ENCODE measurements around the gene GRIK1. TPM values are rescaled to one million over a fixed set of nuclear protein-coding genes. Genes with fewer than 3 reads are reported as not detected.
A peak's percentile ranks its signal among the peaks of the same experiment; 100 is the strongest.

The GRIK1 gene
- total RNA-seq, 1 donor from 2014 or later, result 0.39 TPM

DNA sequence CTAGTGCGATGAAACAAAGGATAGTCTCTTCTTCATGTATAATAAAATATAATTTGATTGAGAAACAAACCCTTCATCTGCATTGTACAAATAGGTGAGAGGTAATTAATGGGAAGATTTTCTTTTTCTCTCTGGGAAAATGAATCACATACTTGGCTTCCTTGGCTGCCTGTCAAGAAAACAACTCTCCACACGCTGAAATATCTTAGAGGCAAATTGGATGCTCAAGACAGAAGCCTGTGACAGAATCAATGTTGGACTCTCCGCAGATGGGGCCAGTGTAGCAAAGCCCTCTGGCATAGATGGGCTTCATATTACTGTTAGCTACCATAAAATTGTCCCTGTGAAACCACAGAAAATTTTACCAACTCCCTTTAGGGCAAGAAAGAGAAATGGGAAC is 186.6 kb downstream of the GRIK1 start:
- Mint-ChIP-seq H3K27me3 (ENCODE audit: unreplicated experiment) (no peaks in the 10 kb centered on the region), H3K4me3 (ENCODE audit: unreplicated experiment) (no peak overlapping the region), H3K9me3 (ENCODE audit: unreplicated experiment) (no peaks in the 10 kb centered on the region), H3K27ac (ENCODE audit: unreplicated experiment) (no peak overlapping the region), H3K4me1 (ENCODE audit: low read depth, unreplicated experiment) (peaks cover 13% of the 10 kb centered on the region), H3K36me3 (ENCODE audit: unreplicated experiment) (no peaks in the 10 kb centered on the region)
- TF ChIP-seq, protein P1, sequence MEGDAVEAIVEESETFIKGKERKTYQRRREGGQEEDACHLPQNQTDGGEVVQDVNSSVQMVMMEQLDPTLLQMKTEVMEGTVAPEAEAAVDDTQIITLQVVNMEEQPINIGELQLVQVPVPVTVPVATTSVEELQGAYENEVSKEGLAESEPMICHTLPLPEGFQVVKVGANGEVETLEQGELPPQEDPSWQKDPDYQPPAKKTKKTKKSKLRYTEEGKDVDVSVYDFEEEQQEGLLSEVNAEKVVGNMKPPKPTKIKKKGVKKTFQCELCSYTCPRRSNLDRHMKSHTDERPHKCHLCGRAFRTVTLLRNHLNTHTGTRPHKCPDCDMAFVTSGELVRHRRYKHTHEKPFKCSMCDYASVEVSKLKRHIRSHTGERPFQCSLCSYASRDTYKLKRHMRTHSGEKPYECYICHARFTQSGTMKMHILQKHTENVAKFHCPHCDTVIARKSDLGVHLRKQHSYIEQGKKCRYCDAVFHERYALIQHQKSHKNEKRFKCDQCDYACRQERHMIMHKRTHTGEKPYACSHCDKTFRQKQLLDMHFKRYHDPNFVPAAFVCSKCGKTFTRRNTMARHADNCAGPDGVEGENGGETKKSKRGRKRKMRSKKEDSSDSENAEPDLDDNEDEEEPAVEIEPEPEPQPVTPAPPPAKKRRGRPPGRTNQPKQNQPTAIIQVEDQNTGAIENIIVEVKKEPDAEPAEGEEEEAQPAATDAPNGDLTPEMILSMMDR (IDR thresholded peaks at IDR 0.05; ENCODE audit: partially characterized antibody, unreplicated experiment), result no peak
- DNase-seq, result no peak

DNA sequence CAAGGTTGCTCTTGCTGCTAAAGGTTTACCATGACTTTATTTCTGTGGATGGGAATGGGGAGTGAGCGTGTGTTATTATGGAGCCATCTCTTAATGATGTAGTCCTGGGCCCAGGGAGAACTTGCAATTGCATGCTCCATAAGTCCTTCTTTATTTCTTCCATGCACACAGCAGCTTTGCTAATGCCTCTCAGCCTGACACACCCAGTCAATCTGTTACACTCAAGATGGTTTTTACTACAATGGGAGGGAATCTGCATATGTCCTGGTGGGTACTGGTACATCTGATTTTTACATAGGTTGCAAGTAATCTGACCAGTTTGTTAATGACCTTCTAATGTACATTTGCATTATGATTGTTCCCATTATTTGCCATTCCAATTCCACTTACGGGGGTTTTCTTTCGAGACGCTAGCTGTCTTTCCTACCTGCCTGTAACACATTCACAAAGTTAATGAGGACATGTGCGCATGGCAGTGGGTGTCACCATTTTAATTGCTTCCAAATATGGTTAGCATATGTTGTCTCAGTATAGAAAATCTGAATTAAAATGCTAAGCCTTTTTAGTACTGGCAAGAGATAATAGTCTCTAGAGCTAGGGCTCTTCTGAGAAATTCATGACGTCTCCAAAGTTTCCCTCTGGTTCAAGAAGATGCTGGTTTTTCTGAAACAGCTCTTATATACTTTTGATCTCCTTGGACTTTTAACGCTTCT is 188.2 kb downstream of the GRIK1 start:
- Mint-ChIP-seq H3K4me1 (ENCODE audit: low read depth, unreplicated experiment) (peaks cover 13% of the 10 kb centered on the region), H3K27me3 (ENCODE audit: unreplicated experiment) (no peaks in the 10 kb centered on the region), H3K27ac (ENCODE audit: unreplicated experiment) (peak overlapping the region; percentile 53), H3K36me3 (ENCODE audit: unreplicated experiment) (no peaks in the 10 kb centered on the region), H3K9me3 (ENCODE audit: unreplicated experiment) (no peaks in the 10 kb centered on the region), H3K4me3 (ENCODE audit: unreplicated experiment) (no peak overlapping the region)
- TF ChIP-seq, protein P1 (IDR thresholded peaks at IDR 0.05; ENCODE audit: partially characterized antibody, unreplicated experiment), result no peak
- no peak for DNase-seq

DNA sequence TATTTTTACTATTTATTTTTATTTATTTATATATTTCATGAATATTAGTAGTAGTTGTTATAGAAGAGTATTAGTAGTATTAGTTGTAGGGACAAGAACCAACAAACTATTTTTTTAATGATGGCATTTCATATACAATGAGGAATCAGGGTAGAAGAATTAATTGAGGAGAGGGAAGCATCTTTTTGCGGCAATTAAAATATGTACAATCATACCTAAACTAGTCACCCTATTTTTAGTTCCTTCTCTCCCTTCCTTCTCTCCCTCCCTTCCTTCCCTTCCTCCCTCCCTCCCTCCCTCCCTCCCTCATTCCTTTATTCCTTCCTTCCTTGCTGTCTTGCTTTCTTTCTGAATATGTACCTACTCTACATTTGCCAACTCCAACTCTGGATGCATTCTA is 189.8 kb downstream of the GRIK1 start:
- TF ChIP-seq, protein P1 (IDR thresholded peaks at IDR 0.05; ENCODE audit: partially characterized antibody, unreplicated experiment), result no peak
- Mint-ChIP-seq H3K4me3 (ENCODE audit: unreplicated experiment) (no peak overlapping the region), H3K27me3 (ENCODE audit: unreplicated experiment) (no peaks in the 10 kb centered on the region), H3K4me1 (ENCODE audit: low read depth, unreplicated experiment) (peaks cover 13% of the 10 kb centered on the region), H3K27ac (ENCODE audit: unreplicated experiment) (no peak overlapping the region), H3K36me3 (ENCODE audit: unreplicated experiment) (no peaks in the 10 kb centered on the region), H3K9me3 (ENCODE audit: unreplicated experiment) (no peaks in the 10 kb centered on the region)
- no peak for DNase-seq

DNA sequence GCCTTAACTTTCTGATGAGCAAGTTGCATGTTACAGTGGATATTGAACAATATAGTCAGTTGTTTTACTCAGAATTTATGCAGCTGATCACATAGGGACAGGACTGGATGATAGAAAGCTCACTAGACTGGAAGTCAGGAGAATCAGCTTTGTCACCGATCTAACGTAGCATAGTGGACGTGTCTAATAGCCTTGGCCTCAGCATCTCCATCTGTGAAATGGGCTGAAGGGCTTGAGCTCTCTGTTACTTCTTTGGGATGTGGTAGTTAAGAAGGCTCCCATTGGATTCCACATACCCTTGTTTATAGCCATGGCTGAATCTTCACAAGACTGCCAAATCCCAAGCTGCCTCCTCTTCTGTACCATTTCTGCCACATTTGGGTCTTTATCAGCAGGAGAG is 190.6 kb downstream of the GRIK1 start:
- peaks cover 13% of the 10 kb centered on the region for H3K4me1 Mint-ChIP-seq (ENCODE audit: low read depth, unreplicated experiment)
- no peak overlapping the region for H3K27ac Mint-ChIP-seq (ENCODE audit: unreplicated experiment)
- H3K4me3 Mint-ChIP-seq (ENCODE audit: unreplicated experiment), result no peak overlapping the region
- H3K9me3 Mint-ChIP-seq (ENCODE audit: unreplicated experiment), result no peaks in the 10 kb centered on the region
- no peak for DNase-seq
- H3K27me3 Mint-ChIP-seq (ENCODE audit: unreplicated experiment), result no peaks in the 10 kb centered on the region
- no peaks in the 10 kb centered on the region for H3K36me3 Mint-ChIP-seq (ENCODE audit: unreplicated experiment)
- TF ChIP-seq, protein P1 (IDR thresholded peaks at IDR 0.05; ENCODE audit: partially characterized antibody, unreplicated experiment), result no peak

DNA sequence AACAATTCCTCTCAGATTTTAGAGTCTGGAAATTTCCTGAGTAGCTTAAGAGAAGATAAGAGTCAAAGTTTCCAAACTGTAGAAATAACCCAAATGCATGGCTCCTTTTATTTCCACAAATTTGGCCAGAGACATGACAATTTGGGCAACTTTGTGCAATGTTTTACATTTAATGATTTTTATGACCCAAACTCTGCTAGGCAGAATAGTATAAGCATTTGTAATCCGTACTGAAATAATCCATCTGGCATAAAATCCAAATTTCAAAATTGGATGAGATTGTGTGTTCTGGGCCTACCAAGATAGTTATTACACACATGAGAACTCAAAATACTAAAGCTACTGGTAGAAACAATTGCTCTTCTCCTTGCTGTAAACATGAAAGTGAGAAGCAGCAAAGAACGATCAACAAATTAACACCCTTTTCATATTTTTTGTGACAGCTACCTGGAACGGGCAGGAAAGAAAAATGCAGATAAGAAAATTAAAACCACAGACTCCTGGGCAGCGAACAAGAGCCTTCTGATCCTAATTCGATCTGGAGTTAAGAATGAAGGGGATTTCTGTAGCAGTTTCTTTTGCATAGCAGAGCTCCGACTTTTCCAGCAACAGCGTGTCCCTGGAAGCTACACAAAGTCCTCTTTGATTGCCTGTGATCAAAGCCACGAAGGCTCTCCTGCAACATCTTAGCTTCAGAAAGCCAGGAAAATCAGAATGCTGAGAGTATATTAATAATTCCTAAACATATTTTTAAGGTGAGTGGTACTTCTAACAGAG is 191.2 kb downstream of the GRIK1 start:
- TF ChIP-seq, protein P1 (IDR thresholded peaks at IDR 0.05; ENCODE audit: partially characterized antibody, unreplicated experiment), result no peak
- no peak overlapping the region for H3K4me3 Mint-ChIP-seq (ENCODE audit: unreplicated experiment)
- H3K4me1 Mint-ChIP-seq (ENCODE audit: low read depth, unreplicated experiment), result peaks cover 13% of the 10 kb centered on the region
- no peaks in the 10 kb centered on the region for H3K27me3 Mint-ChIP-seq (ENCODE audit: unreplicated experiment)
- no peak for DNase-seq
- H3K9me3 Mint-ChIP-seq (ENCODE audit: unreplicated experiment), result no peaks in the 10 kb centered on the region
- no peaks in the 10 kb centered on the region for H3K36me3 Mint-ChIP-seq (ENCODE audit: unreplicated experiment)
- H3K27ac Mint-ChIP-seq (ENCODE audit: unreplicated experiment), result no peak overlapping the region
